ENCODE data around the gene ZNF496. TPM values are rescaled to one million over a fixed set of nuclear protein-coding genes. Genes with fewer than 3 reads are reported as not detected.
"Not testable (repeated sequence)": the region's sequence is repeated elsewhere in the genome, so short reads cannot be mapped to it uniquely, and the experiment has no call there.

ZNF496 gene
- total RNA-seq, 2 experiments from 2014 or later: 15.8 to 19.9 TPM

- Mint-ChIP-seq H3K27me3 (peaks cover 69% of the 10 kb centered on the region), H3K27ac (no peak overlapping the region), H3K36me3 (ENCODE audit: low read depth) (no peaks in the 10 kb centered on the region), H3K4me3 (no peak overlapping the region), H3K4me1 (ENCODE audit: low read depth) (peaks cover 6% of the 10 kb centered on the region), H3K9me3 (no peaks in the 10 kb centered on the region)
- TF ChIP-seq CTCF (IDR thresholded peaks at IDR 0.05): no peak
- Histone ChIP-seq H3K9me3 (ENCODE audit: control insufficient read depth in 1 of 2, insufficient read depth in 1 of 2, low read length in 2 of 2) (peaks cover 0 to 6% of the 10 kb centered on the region in 2 experiments), H3K27me3 (ENCODE audit: control insufficient read depth in 1 of 2, insufficient read depth in 2 of 2, low read length in 2 of 2) (peaks cover 9% of the 10 kb centered on the region in 2 experiments), H3K36me3 (ENCODE audit: insufficient read depth, low read length) (no peaks in the 10 kb centered on the region), H3K27ac (ENCODE audit: low read depth in 1 of 2, low read length in 2 of 2) (no peak overlapping the region), H3K4me1 (ENCODE audit: insufficient read depth, low read length) (peaks cover 4% of the 10 kb centered on the region), H3K4me3 (ENCODE audit: low read length) (no peak overlapping the region)
- DNase-seq: no peak
- no peak for ATAC-seq (ENCODE audit: poor library complexity)
- ChIA-PET POLR2A (no interaction called here), CTCF (interaction anchor here (2.0 kb wide), 1 partner anchor 8 kb away, joined by 5 read pairs; no protein-coding TSS in a partner anchor)
- intact Hi-C loops (cut with DNase I, micrococcal nuclease): no loop called here
These were observed 33.4 kb upstream of the ZNF496 start for GRCh38 chr1:247365023-247365422.

GRCh38 chr1:247363000-247363399 is 31.3 kb upstream of the ZNF496 start:
- DNase-seq; H3K9me3 Mint-ChIP-seq; POLR2A ChIA-PET; H3K36me3 Mint-ChIP-seq (ENCODE audit: low read depth); H3K9me3 ChIP-seq (ENCODE audit: control insufficient read depth in 1 of 2, insufficient read depth in 1 of 2, low read length in 2 of 2); H3K27ac ChIP-seq (ENCODE audit: low read depth in 1 of 2, low read length in 2 of 2); H3K4me1 Mint-ChIP-seq (ENCODE audit: low read depth); H3K36me3 ChIP-seq (ENCODE audit: insufficient read depth, low read length); H3K27ac Mint-ChIP-seq; H3K4me3 Mint-ChIP-seq; ATAC-seq (ENCODE audit: poor library complexity); intact Hi-C loops (cut with DNase I, micrococcal nuclease); H3K4me1 ChIP-seq (ENCODE audit: insufficient read depth, low read length); H3K4me3 ChIP-seq (ENCODE audit: low read length): not testable (repeated sequence)
- peaks cover 13 to 17% of the 10 kb centered on the region in 2 experiments for H3K27me3 ChIP-seq (ENCODE audit: control insufficient read depth in 1 of 2, insufficient read depth in 2 of 2, low read length in 2 of 2)
- CTCF ChIA-PET: interaction anchor here (2.0 kb wide), 1 partner anchor 10 kb away, joined by 5 read pairs; no protein-coding TSS in a partner anchor
- H3K27me3 Mint-ChIP-seq: peaks cover 78% of the 10 kb centered on the region

GRCh38 chr1:247362153-247362552 is 30.5 kb upstream of the ZNF496 start:
- intact Hi-C loops (cut with DNase I, micrococcal nuclease): no loop called here
- H3K4me1 Mint-ChIP-seq (ENCODE audit: low read depth): peaks cover 6% of the 10 kb centered on the region
- no peak for ATAC-seq (ENCODE audit: poor library complexity)
- H3K9me3 ChIP-seq (ENCODE audit: control insufficient read depth in 1 of 2, insufficient read depth in 1 of 2, low read length in 2 of 2): peaks cover 0 to 6% of the 10 kb centered on the region in 2 experiments
- DNase-seq: no peak
- H3K4me3 ChIP-seq (ENCODE audit: low read length): no peak overlapping the region
- no peaks in the 10 kb centered on the region for H3K36me3 ChIP-seq (ENCODE audit: insufficient read depth, low read length)
- H3K9me3 Mint-ChIP-seq: no peaks in the 10 kb centered on the region
- no peak overlapping the region for H3K4me3 Mint-ChIP-seq
- ChIA-PET CTCF (interaction anchor here (1.0 kb wide), 1 partner anchor 11 kb away, joined by 4 read pairs; no protein-coding TSS in a partner anchor), POLR2A (no interaction called here)
- H3K27ac ChIP-seq (ENCODE audit: low read depth in 1 of 2, low read length in 2 of 2): no peak overlapping the region
- H3K4me1 ChIP-seq (ENCODE audit: insufficient read depth, low read length): peaks cover 4% of the 10 kb centered on the region
- H3K27me3 ChIP-seq (ENCODE audit: control insufficient read depth in 1 of 2, insufficient read depth in 2 of 2, low read length in 2 of 2): peaks cover 13 to 17% of the 10 kb centered on the region in 2 experiments
- no peak overlapping the region for H3K27ac Mint-ChIP-seq
- TF ChIP-seq CTCF (IDR thresholded peaks at IDR 0.05): no peak
- H3K36me3 Mint-ChIP-seq (ENCODE audit: low read depth): no peaks in the 10 kb centered on the region
- H3K27me3 Mint-ChIP-seq: peaks cover 74% of the 10 kb centered on the region

Measured in CD4-positive, alpha-beta T cell (primary cell).